ENCODE results near the gene TGFBR3. TPM values are rescaled to one million over a fixed set of nuclear protein-coding genes. Genes with fewer than 3 reads are reported as not detected.
"Not testable (repeated sequence)": the region's sequence is repeated elsewhere in the genome, so short reads cannot be mapped to it uniquely, and the experiment has no call there.

TGFBR3 gene
- polyA plus RNA-seq, 1 donor (not counting 4 experiments of a cell fraction or from before 2014, with no cell fraction given), result 1.2 TPM

GRCh38 chr1:91669584-91670350 lies 216.2 kb downstream of the TGFBR3 start:
- no peaks in the 10 kb centered on the region for H3K79me2 ChIP-seq (ENCODE audit: control insufficient read depth, insufficient read depth, low read length)
- no peak overlapping the region for H3K4me3 ChIP-seq (ENCODE audit: control insufficient read depth in 2 of 3, extremely low read depth in 1 of 3, insufficient read depth in 2 of 3, low read depth in 1 of 3, low read length in 3 of 3)
- FAIRE-seq (no peak), DNase-seq (ENCODE audit: low read depth, low spot score) (no peak)
- no peaks in the 10 kb centered on the region for H3K27me3 ChIP-seq (ENCODE audit: control insufficient read depth, extremely low read depth, insufficient read depth, low read length)
- H4K20me1 ChIP-seq (ENCODE audit: control insufficient read depth, extremely low read depth, insufficient read depth, low read length), result no peaks in the 10 kb centered on the region
- TF ChIP-seq EZH2 (IDR thresholded peaks at IDR 0.05; ENCODE audit: low read length) (no peak), CTCF (optimal IDR thresholded peaks at IDR 0.05 in 1 of 3, IDR thresholded peaks at IDR 0.05 in 1 of 3, conservative IDR thresholded peaks at IDR 0.05 in 1 of 3; ENCODE audit: extremely low read depth in 1 of 3, insufficient read depth in 2 of 3, low read length in 3 of 3) (no peak)
- dilution Hi-C loops (cut with MboI; ENCODE audit: extremely low pct_ligation_motif_present, low sequenced_read_pairs), result no loop called here
- no peaks in the 10 kb centered on the region for H3K4me1 ChIP-seq (ENCODE audit: control insufficient read depth, extremely low read depth, insufficient read depth, low read length)
- H3K9me1 ChIP-seq (ENCODE audit: control insufficient read depth, extremely low read depth, insufficient read depth, low read length), result no peaks in the 10 kb centered on the region
- H2AFZ ChIP-seq (ENCODE audit: control insufficient read depth, low read length), result no peak overlapping the region
- no peak overlapping the region for H3K9ac ChIP-seq (ENCODE audit: control insufficient read depth, extremely low read depth, insufficient read depth, low read length)
- H3K27ac ChIP-seq (ENCODE audit: control insufficient read depth, insufficient read depth, low read length), result no peak overlapping the region
- H3K9me3 ChIP-seq (ENCODE audit: control insufficient read depth, low read depth, low read length), result no peaks in the 10 kb centered on the region
- no peak overlapping the region for H3K4me2 ChIP-seq (ENCODE audit: control insufficient read depth, extremely low read depth, insufficient read depth, low read depth, low read length)
- no peaks in the 10 kb centered on the region for H3K36me3 ChIP-seq (ENCODE audit: control insufficient read depth in 2 of 2, extremely low read depth in 1 of 2, insufficient read depth in 2 of 2, low read length in 2 of 2)

GRCh38 chr1:91666651-91667050 lies 219.3 kb downstream of the TGFBR3 start:
- H3K4me1 ChIP-seq (ENCODE audit: control insufficient read depth, extremely low read depth, insufficient read depth, low read length); DNase-seq (ENCODE audit: low read depth, low spot score); dilution Hi-C loops (cut with MboI; ENCODE audit: extremely low pct_ligation_motif_present, low sequenced_read_pairs); FAIRE-seq; H3K9me3 ChIP-seq (ENCODE audit: control insufficient read depth, low read depth, low read length); H3K4me2 ChIP-seq (ENCODE audit: control insufficient read depth, extremely low read depth, insufficient read depth, low read depth, low read length); H3K79me2 ChIP-seq (ENCODE audit: control insufficient read depth, insufficient read depth, low read length); H4K20me1 ChIP-seq (ENCODE audit: control insufficient read depth, extremely low read depth, insufficient read depth, low read length); H3K9ac ChIP-seq (ENCODE audit: control insufficient read depth, extremely low read depth, insufficient read depth, low read length); H3K36me3 ChIP-seq (ENCODE audit: control insufficient read depth in 2 of 2, extremely low read depth in 1 of 2, insufficient read depth in 2 of 2, low read length in 2 of 2); H3K27ac ChIP-seq (ENCODE audit: control insufficient read depth, insufficient read depth, low read length); H3K27me3 ChIP-seq (ENCODE audit: control insufficient read depth, extremely low read depth, insufficient read depth, low read length); H2AFZ ChIP-seq (ENCODE audit: control insufficient read depth, low read length); H3K4me3 ChIP-seq (ENCODE audit: control insufficient read depth in 2 of 3, extremely low read depth in 1 of 3, insufficient read depth in 2 of 3, low read depth in 1 of 3, low read length in 3 of 3); H3K9me1 ChIP-seq (ENCODE audit: control insufficient read depth, extremely low read depth, insufficient read depth, low read length): not testable (repeated sequence)

- no peak overlapping the region for H3K27ac ChIP-seq (ENCODE audit: control insufficient read depth, insufficient read depth, low read length)
- no peak overlapping the region for H3K4me3 ChIP-seq (ENCODE audit: control insufficient read depth in 2 of 3, extremely low read depth in 1 of 3, insufficient read depth in 2 of 3, low read depth in 1 of 3, low read length in 3 of 3)
- no peak overlapping the region for H3K9ac ChIP-seq (ENCODE audit: control insufficient read depth, extremely low read depth, insufficient read depth, low read length)
- no peaks in the 10 kb centered on the region for H3K4me1 ChIP-seq (ENCODE audit: control insufficient read depth, extremely low read depth, insufficient read depth, low read length)
- no peaks in the 10 kb centered on the region for H3K36me3 ChIP-seq (ENCODE audit: control insufficient read depth in 2 of 2, extremely low read depth in 1 of 2, insufficient read depth in 2 of 2, low read length in 2 of 2)
- H3K79me2 ChIP-seq (ENCODE audit: control insufficient read depth, insufficient read depth, low read length), result no peaks in the 10 kb centered on the region
- FAIRE-seq, result no peak
- no peaks in the 10 kb centered on the region for H3K9me3 ChIP-seq (ENCODE audit: control insufficient read depth, low read depth, low read length)
- dilution Hi-C loops (cut with MboI; ENCODE audit: extremely low pct_ligation_motif_present, low sequenced_read_pairs), result no loop called here
- no peak overlapping the region for H2AFZ ChIP-seq (ENCODE audit: control insufficient read depth, low read length)
- no peaks in the 10 kb centered on the region for H3K9me1 ChIP-seq (ENCODE audit: control insufficient read depth, extremely low read depth, insufficient read depth, low read length)
- no peak overlapping the region for H3K4me2 ChIP-seq (ENCODE audit: control insufficient read depth, extremely low read depth, insufficient read depth, low read depth, low read length)
- TF ChIP-seq CTCF (optimal IDR thresholded peaks at IDR 0.05 in 1 of 3, IDR thresholded peaks at IDR 0.05 in 1 of 3, conservative IDR thresholded peaks at IDR 0.05 in 1 of 3; ENCODE audit: extremely low read depth in 1 of 3, insufficient read depth in 2 of 3, low read length in 3 of 3), result no peak
- no peak for TF ChIP-seq EZH2 (IDR thresholded peaks at IDR 0.05; ENCODE audit: low read length)
- H3K27me3 ChIP-seq (ENCODE audit: control insufficient read depth, extremely low read depth, insufficient read depth, low read length), result no peaks in the 10 kb centered on the region
- no peaks in the 10 kb centered on the region for H4K20me1 ChIP-seq (ENCODE audit: control insufficient read depth, extremely low read depth, insufficient read depth, low read length)
- no peak for DNase-seq (ENCODE audit: low read depth, low spot score)
Measured at GRCh38 chr1:91661121-91661520, 224.8 kb downstream of the TGFBR3 start.

All from keratinocyte (primary cell).